HepG2 (cell line): ENCODE results near the gene PDHX. TPM values are rescaled to one million over a fixed set of nuclear protein-coding genes. Genes with fewer than 3 reads are reported as not detected.

ENCODE experiments used
- CREM ChIP-seq, 2 experiments: sonication (generic) in 1 of 2; formaldehyde crosslinking in 1 of 2; IDR thresholded peaks; 2 replicates each; pipeline versions ENCODE4 v1.4.0 to v1.6.1; 2016 to 2020; ENCODE audit warnings: antibody characterized with exemption in 1 of 2, mild to moderate bottlenecking in 1 of 2, missing genetic modification reagents in 1 of 2
- EED ChIP-seq: sonication (generic); formaldehyde crosslinking; IDR thresholded peaks from 2 replicates; pipeline ENCODE4 v1.5.0; 2020; ENCODE audit warnings: mild to moderate bottlenecking, missing genetic modification reagents
- FLYWCH1 ChIP-seq: sonication (generic); formaldehyde crosslinking; IDR thresholded peaks from 2 replicates; pipeline ENCODE4 v1.8.1; 2023; ENCODE audit warnings: mild to moderate bottlenecking, missing genetic modification reagents
- HNRNPL ChIP-seq: fragments of 200-400 bp; formaldehyde crosslinking; IDR thresholded peaks from 2 replicates; pipeline ENCODE4 v1.6.1; 2017; ENCODE audit warnings: mild to moderate bottlenecking, low read depth, low read length
- KDM5A ChIP-seq: fragments of 200-600 bp; sonication (generic); IDR thresholded peaks from 2 replicates; pipeline ENCODE4 v1.7.0; 2018; ENCODE audit warnings: antibody characterized with exemption, mild to moderate bottlenecking, low read length, borderline replicate concordance
- MAZ ChIP-seq, 2 experiments: sonication (generic) in 1 of 2; formaldehyde crosslinking in 1 of 2; IDR thresholded peaks; 2 replicates each; pipeline versions ENCODE4 v1.5.0 to v1.6.1; 2012 to 2020; ENCODE audit warnings: low read depth in 2 of 2, mild to moderate bottlenecking in 2 of 2, borderline replicate concordance in 1 of 2, improper control_type of control experiment in 1 of 2, low read length in 1 of 2, missing genetic modification reagents in 1 of 2, moderate library complexity in 1 of 2
- NFE2 ChIP-seq: sonication (generic); formaldehyde crosslinking; IDR thresholded peaks from 2 replicates; pipeline ENCODE4 v1.4.0; 2020; ENCODE audit warnings: missing genetic modification reagents
- SIN3B ChIP-seq: fragments of 150-350 bp; IDR thresholded peaks from 2 replicates; pipeline ENCODE4 v1.6.1; 2014; ENCODE audit warnings: low read length
- SMYD3 ChIP-seq: sonication (generic); formaldehyde crosslinking; IDR thresholded peaks from 2 replicates; pipeline ENCODE4 v1.8.1; 2023; ENCODE audit warnings: mild to moderate bottlenecking, missing genetic modification reagents
- SOX13 ChIP-seq, 3 experiments: fragments of 450-650 bp in 1 of 3; sonication (generic) in 1 of 3; formaldehyde crosslinking in 1 of 3; IDR thresholded peaks in 2 of 3; conservative IDR thresholded peaks in 1 of 3; 2 replicates each; pipeline versions ENCODE4 v1.5.0 to v1.6.1; 2016 to 2020; ENCODE audit warnings: antibody characterized with exemption in 1 of 3, mild to moderate bottlenecking in 1 of 3, missing compliant biosample characterization in 1 of 3, missing genetic modification reagents in 1 of 3, moderate library complexity in 1 of 3
- ZNF484 ChIP-seq: sonication (generic); formaldehyde crosslinking; IDR thresholded peaks from 2 replicates; pipeline ENCODE4 v1.5.1; 2020; ENCODE audit warnings: mild to moderate bottlenecking, low read depth, missing genetic modification reagents, borderline replicate concordance
- ZNF614 ChIP-seq: IDR thresholded peaks from 2 replicates; pipeline ENCODE4 v1.6.1; 2018; ENCODE audit warnings: missing biosample characterization, missing genetic modification reagents, inconsistent platforms, borderline replicate concordance
- ZNF709 ChIP-seq: sonication (generic); formaldehyde crosslinking; IDR thresholded peaks from 2 replicates; pipeline ENCODE4 v1.5.0; 2020; ENCODE audit warnings: mild to moderate bottlenecking, missing genetic modification reagents
- polyA plus RNA-seq, 8 experiments: library from polyadenylated mRNA; depleted of rRNA in 3 of 8; stranded (reverse) in 7 of 8; unstranded in 1 of 8; fragments of >200 nt; fragmentation: Illumina TruSeq in 4 of 8; extraction: Trizol in 4 of 8; gene quantifications; 2 replicates each; pipeline versions ENCODE4 v1.2.1 to v1.2.3, GENCODE V29; 2011 to 2016; ENCODE audit warnings: low read depth in 4 of 8, missing spikeins in 1 of 8, mixed read lengths in 1 of 8; ENCODE audit not compliant: insufficient read depth in 1 of 8
- total RNA-seq, 5 experiments: library from RNA; depleted of rRNA; stranded (reverse); fragments of >200 nt; fragmentation: Illumina TruSeq; extraction: Trizol; gene quantifications; 2 replicates each; pipeline ENCODE4 v1.2.3, GENCODE V29; 2016; ENCODE audit warnings: low read depth in 1 of 5
- TF ChIP-seq, protein P1 (sequence below): sonication (generic); formaldehyde crosslinking; IDR thresholded peaks from 2 replicates; pipeline ENCODE4 v1.4.0; 2020; ENCODE audit warnings: missing genetic modification reagents
- TF ChIP-seq, protein P2 (sequence below): sonication (generic); formaldehyde crosslinking; IDR thresholded peaks from 2 replicates; pipeline ENCODE4 v1.5.0; 2020; ENCODE audit warnings: missing genetic modification reagents, mild to moderate bottlenecking, borderline replicate concordance
- TF ChIP-seq, protein P3 (sequence below): sonication (generic); formaldehyde crosslinking; IDR thresholded peaks from 2 replicates; pipeline ENCODE4 v1.4.0; 2020; ENCODE audit warnings: missing genetic modification reagents
- TF ChIP-seq, protein P4 (sequence below): sonication (generic); formaldehyde crosslinking; IDR thresholded peaks from 2 replicates; pipeline ENCODE4 v1.5.0; 2020; ENCODE audit warnings: missing genetic modification reagents
- TF ChIP-seq, protein P5 (sequence below): conservative IDR thresholded peaks from 2 replicates; pipeline ENCODE4 v1.6.1; 2018; ENCODE audit warnings: missing genetic modification reagents
- TF ChIP-seq, protein P6 (sequence below): sonication (generic); formaldehyde crosslinking; IDR thresholded peaks from 2 replicates; pipeline ENCODE4 v1.8.1; 2023; ENCODE audit warnings: missing genetic modification reagents, inconsistent platforms, borderline replicate concordance

PDHX gene
- total and polyA plus RNA-seq, 2 of the 13 experiments (the other 11 are each of a cell fraction or from before 2014, with no cell fraction given): 41.0 to 73.8 TPM

DNA sequence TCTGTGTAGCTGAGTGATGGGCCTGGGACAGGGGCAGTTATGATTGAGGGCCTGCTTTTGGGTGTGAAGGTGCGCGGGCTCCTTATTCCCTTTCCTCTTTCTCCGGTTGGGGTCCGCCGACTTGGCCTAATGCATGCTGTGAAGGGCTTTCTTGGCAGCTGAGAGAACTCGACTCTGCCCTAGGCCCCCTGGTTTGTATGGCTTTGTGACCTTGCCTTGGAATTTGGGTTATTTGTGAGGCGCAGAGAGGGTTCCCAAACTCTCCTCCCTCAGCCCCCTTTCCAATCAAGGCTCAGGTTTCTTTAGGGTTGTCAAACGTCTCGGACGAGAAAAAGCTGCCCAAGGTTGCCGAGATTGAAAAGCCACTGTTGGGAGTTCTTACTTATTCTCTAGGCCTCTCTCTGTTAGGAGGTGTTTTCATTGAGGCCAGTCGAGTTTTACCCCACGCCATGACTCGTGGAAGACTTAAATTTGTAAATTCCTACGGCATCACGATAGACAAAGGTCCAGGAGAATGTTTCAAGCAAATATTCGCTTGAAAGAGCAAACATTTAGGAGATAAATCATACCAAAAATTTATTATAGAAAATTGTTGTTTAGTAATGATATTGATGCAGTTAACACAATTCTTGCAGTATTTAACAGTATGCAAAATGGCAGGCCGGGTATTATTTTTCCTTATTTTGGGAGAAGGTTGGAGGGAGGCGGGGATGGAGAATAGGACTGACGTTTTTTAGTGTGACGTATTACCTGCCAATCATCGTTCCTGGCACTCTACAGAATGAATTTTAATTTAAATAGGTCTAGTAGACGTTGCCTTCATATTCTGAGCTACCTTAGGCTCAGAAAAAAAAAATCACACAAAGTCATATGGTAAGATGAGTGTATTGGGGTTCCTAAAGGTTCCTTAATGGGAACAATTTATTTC lies 689 bp downstream of the PDHX start (continued):
- peak; percentile 16; the same call in 1 of the 2 replicates for TF ChIP-seq KDM5A
- TF ChIP-seq, protein P1, sequence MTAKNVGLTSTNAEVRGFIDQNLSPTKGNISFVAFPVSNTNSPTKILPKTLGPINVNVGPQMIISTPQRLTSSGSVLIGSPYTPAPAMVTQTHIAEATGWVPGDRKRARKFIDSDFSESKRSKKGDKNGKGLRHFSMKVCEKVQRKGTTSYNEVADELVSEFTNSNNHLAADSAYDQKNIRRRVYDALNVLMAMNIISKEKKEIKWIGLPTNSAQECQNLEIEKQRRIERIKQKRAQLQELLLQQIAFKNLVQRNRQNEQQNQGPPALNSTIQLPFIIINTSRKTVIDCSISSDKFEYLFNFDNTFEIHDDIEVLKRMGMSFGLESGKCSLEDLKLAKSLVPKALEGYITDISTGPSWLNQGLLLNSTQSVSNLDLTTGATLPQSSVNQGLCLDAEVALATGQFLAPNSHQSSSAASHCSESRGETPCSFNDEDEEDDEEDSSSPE (CRISPR knock-in tag): no peak
- no peak for TF ChIP-seq MAZ (IDR thresholded peaks at IDR 0.05; ENCODE audit: borderline replicate concordance, low read depth, low read length)
- TF ChIP-seq MAZ (CRISPR knock-in tag; IDR thresholded peaks at IDR 0.05; ENCODE audit: low read depth): no peak
- TF ChIP-seq NFE2 (CRISPR knock-in tag): no peak
- TF ChIP-seq FLYWCH1: 0 out of 2 replicates have a peak, but pooled peaks have one; percentile 60
- TF ChIP-seq EED (CRISPR knock-in tag): no peak
- TF ChIP-seq, protein P2, sequence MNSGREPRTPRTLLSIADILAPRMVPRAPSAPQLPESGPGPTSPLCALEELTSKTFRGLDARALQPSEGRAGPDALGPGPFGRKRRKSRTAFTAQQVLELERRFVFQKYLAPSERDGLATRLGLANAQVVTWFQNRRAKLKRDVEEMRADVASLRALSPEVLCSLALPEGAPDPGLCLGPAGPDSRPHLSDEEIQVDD (CRISPR knock-in tag): no peak
- no peak for TF ChIP-seq ZNF614 (CRISPR knock-in tag)
- no peak for TF ChIP-seq SIN3B
- TF ChIP-seq, protein P3, sequence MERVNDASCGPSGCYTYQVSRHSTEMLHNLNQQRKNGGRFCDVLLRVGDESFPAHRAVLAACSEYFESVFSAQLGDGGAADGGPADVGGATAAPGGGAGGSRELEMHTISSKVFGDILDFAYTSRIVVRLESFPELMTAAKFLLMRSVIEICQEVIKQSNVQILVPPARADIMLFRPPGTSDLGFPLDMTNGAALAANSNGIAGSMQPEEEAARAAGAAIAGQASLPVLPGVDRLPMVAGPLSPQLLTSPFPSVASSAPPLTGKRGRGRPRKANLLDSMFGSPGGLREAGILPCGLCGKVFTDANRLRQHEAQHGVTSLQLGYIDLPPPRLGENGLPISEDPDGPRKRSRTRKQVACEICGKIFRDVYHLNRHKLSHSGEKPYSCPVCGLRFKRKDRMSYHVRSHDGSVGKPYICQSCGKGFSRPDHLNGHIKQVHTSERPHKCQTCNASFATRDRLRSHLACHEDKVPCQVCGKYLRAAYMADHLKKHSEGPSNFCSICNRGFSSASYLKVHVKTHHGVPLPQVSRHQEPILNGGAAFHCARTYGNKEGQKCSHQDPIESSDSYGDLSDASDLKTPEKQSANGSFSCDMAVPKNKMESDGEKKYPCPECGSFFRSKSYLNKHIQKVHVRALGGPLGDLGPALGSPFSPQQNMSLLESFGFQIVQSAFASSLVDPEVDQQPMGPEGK (CRISPR knock-in tag): no peak
- TF ChIP-seq SOX13 (IDR thresholded peaks at IDR 0.05): 0 out of 2 replicates have a peak, but pooled peaks have one; percentile 2
- no peak for TF ChIP-seq SOX13 (CRISPR knock-in tag; conservative IDR thresholded peaks at IDR 0.05 in 1 of 2, IDR thresholded peaks at IDR 0.05 in 1 of 2)
- no peak for TF ChIP-seq ZNF484 (CRISPR knock-in tag)
- TF ChIP-seq, protein P4, sequence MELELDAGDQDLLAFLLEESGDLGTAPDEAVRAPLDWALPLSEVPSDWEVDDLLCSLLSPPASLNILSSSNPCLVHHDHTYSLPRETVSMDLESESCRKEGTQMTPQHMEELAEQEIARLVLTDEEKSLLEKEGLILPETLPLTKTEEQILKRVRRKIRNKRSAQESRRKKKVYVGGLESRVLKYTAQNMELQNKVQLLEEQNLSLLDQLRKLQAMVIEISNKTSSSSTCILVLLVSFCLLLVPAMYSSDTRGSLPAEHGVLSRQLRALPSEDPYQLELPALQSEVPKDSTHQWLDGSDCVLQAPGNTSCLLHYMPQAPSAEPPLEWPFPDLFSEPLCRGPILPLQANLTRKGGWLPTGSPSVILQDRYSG (CRISPR knock-in tag): no peak
- TF ChIP-seq HNRNPL: no peak
- TF ChIP-seq, protein P5, sequence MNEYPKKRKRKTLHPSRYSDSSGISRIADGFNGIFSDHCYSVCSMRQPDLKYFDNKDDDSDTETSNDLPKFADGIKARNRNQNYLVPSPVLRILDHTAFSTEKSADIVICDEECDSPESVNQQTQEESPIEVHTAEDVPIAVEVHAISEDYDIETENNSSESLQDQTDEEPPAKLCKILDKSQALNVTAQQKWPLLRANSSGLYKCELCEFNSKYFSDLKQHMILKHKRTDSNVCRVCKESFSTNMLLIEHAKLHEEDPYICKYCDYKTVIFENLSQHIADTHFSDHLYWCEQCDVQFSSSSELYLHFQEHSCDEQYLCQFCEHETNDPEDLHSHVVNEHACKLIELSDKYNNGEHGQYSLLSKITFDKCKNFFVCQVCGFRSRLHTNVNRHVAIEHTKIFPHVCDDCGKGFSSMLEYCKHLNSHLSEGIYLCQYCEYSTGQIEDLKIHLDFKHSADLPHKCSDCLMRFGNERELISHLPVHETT (CRISPR knock-in tag): no peak
- peak; percentile 44; the same call in 1 of the 2 replicates for TF ChIP-seq CREM (IDR thresholded peaks at IDR 0.05)
- TF ChIP-seq CREM (CRISPR knock-in tag; IDR thresholded peaks at IDR 0.05): no peak
- no peak for TF ChIP-seq SMYD3
- TF ChIP-seq, protein P6, sequence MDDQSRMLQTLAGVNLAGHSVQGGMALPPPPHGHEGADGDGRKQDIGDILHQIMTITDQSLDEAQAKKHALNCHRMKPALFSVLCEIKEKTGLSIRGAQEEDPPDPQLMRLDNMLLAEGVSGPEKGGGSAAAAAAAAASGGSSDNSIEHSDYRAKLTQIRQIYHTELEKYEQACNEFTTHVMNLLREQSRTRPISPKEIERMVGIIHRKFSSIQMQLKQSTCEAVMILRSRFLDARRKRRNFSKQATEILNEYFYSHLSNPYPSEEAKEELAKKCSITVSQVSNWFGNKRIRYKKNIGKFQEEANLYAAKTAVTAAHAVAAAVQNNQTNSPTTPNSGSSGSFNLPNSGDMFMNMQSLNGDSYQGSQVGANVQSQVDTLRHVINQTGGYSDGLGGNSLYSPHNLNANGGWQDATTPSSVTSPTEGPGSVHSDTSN: no peak
- TF ChIP-seq ZNF709 (CRISPR knock-in tag): 0 out of 2 replicates have a peak, but pooled peaks have one; percentile 8
